RWPE2 (cell line): ENCODE data around the gene PTRH1.

Experiments
- ATAC-seq: fragments of 200-7000 bp; cut with Tn5 transposase; 3 replicates; pipeline ENCODE4 v1.9.1; 2021; ENCODE audit warnings: low read depth
- DNase-seq: peaks from one replicate; pipeline ENCODE4 v3.0.0-alpha.2; 2020; ENCODE audit warnings: low spot score
- H3K27ac ChIP-seq: fragments of 450-650 bp; 2 replicates; pipeline ENCODE4 v1.5.1; 2017; ENCODE audit warnings: mild to moderate bottlenecking; ENCODE audit not compliant: poor library complexity, severe bottlenecking
- H3K27me3 ChIP-seq: fragments of 250-450 bp; sonication (Bioruptor Pico); 2 replicates; pipeline ENCODE4 v1.5.1; 2021; ENCODE audit warnings: mild to moderate bottlenecking, moderate library complexity; ENCODE audit not compliant: insufficient read depth, poor library complexity, severe bottlenecking
- H3K36me3 ChIP-seq: fragments of 250-450 bp; sonication (Bioruptor Pico); 2 replicates; pipeline ENCODE4 v1.5.1; 2020; ENCODE audit warnings: low read depth, mild to moderate bottlenecking, moderate library complexity
- H3K4me1 ChIP-seq: fragments of 250-450 bp; sonication (Bioruptor Pico); 2 replicates; pipeline ENCODE4 v1.5.1; 2021; ENCODE audit warnings: mild to moderate bottlenecking, moderate library complexity; ENCODE audit not compliant: insufficient read depth, poor library complexity, severe bottlenecking
- H3K4me3 ChIP-seq: fragments of 250-450 bp; sonication (Bioruptor Pico); 2 replicates; pipeline ENCODE4 v1.5.1; 2021; ENCODE audit warnings: mild to moderate bottlenecking, moderate library complexity; ENCODE audit not compliant: severe bottlenecking
- H3K9me3 ChIP-seq: fragments of 250-450 bp; sonication (Bioruptor Pico); 2 replicates; pipeline ENCODE4 v1.5.1; 2021; ENCODE audit warnings: mild to moderate bottlenecking, moderate library complexity; ENCODE audit not compliant: severe bottlenecking
- CTCF ChIP-seq: fragments of 450-650 bp; IDR thresholded peaks from one replicate; pipeline ENCODE4 v1.5.1; 2017; ENCODE audit warnings: mild to moderate bottlenecking, moderate library complexity; ENCODE audit not compliant: poor library complexity, severe bottlenecking

Gene PTRH1

GRCh38 chr9:127667906-127668305 lies 47.6 kb downstream of the PTRH1 start:
- H3K27ac ChIP-seq, result no peak overlapping the region
- H3K27me3 ChIP-seq, result no peaks in the 10 kb centered on the region
- H3K4me1 ChIP-seq, result no peaks in the 10 kb centered on the region
- no peaks in the 10 kb centered on the region for H3K9me3 ChIP-seq
- TF ChIP-seq CTCF, result no peak
- H3K36me3 ChIP-seq, result peaks cover 35% of the 10 kb centered on the region
- DNase-seq (no peak), ATAC-seq (no peak)
- no peak overlapping the region for H3K4me3 ChIP-seq

- no peak overlapping the region for H3K27ac ChIP-seq
- ATAC-seq (no peak), DNase-seq (no peak)
- H3K27me3 ChIP-seq, result no peaks in the 10 kb centered on the region
- H3K4me1 ChIP-seq, result no peaks in the 10 kb centered on the region
- no peak for TF ChIP-seq CTCF
- no peak overlapping the region for H3K4me3 ChIP-seq
- no peaks in the 10 kb centered on the region for H3K9me3 ChIP-seq
- H3K36me3 ChIP-seq, result peaks cover 34% of the 10 kb centered on the region
Measured at GRCh38 chr9:127667127-127667844, 48.2 kb downstream of the PTRH1 start.

GRCh38 chr9:127664678-127665507 lies 50.6 kb downstream of the PTRH1 start:
- H3K27me3 ChIP-seq, result no peaks in the 10 kb centered on the region
- DNase-seq (no peak), ATAC-seq (no peak)

GRCh38 chr9:127664324-127664677 lies 51.2 kb downstream of the PTRH1 start:
- no peak for TF ChIP-seq CTCF
- Histone ChIP-seq H3K36me3 (peaks cover 26% of the 10 kb centered on the region), H3K4me3 (no peak overlapping the region), H3K4me1 (no peaks in the 10 kb centered on the region), H3K27me3 (no peaks in the 10 kb centered on the region), H3K27ac (no peak overlapping the region), H3K9me3 (no peaks in the 10 kb centered on the region)
- no peak for DNase-seq
- ATAC-seq, result no peak

More at GRCh38 chr9:127664678-127665507, 50.6 kb downstream of the PTRH1 start:
- H3K4me1 ChIP-seq, result no peaks in the 10 kb centered on the region
- peaks cover 29% of the 10 kb centered on the region for H3K36me3 ChIP-seq
- H3K27ac ChIP-seq, result no peak overlapping the region
- no peak overlapping the region for H3K4me3 ChIP-seq
- no peak for TF ChIP-seq CTCF
- no peaks in the 10 kb centered on the region for H3K9me3 ChIP-seq
